Neural progenitor cell (in vitro differentiated cells): ENCODE results near the gene TNFRSF11A.

Source experiments
- CTCF ChIP-seq: fragments of 200-600 bp; sonication (generic); IDR thresholded peaks from 2 replicates; pipeline ENCODE4 v1.5.1; 2017; ENCODE audit warnings: antibody characterized with exemption, mild to moderate bottlenecking
- EZH2 ChIP-seq: fragments of 200-600 bp; sonication (generic); IDR thresholded peaks from 2 replicates; pipeline ENCODE4 v1.6.1; 2017; ENCODE audit warnings: antibody characterized with exemption, mild to moderate bottlenecking, moderate library complexity
- EZH2phosphoT487 ChIP-seq: fragments of 200-600 bp; sonication (generic); IDR thresholded peaks from 2 replicates; pipeline ENCODE4 v1.6.1; 2017; ENCODE audit warnings: antibody characterized with exemption

- TF ChIP-seq CTCF, result no peak
- no peak for TF ChIP-seq EZH2
- TF ChIP-seq EZH2phosphoT487, result no peak
Observed at GRCh38 chr18:62360805-62361204, 35.7 kb downstream of the TNFRSF11A start.
